AG10803 (cell line): ENCODE measurements around the gene FMO4.
"Not testable (repeated sequence)": the region's sequence is repeated elsewhere in the genome, so short reads cannot be mapped to it uniquely, and the experiment has no call there.

Experiments used
- DNase-seq: peaks from one replicate; pipeline ENCODE4 v3.0.0; 2010; ENCODE audit warnings: low read depth
- H3K4me3 ChIP-seq: 2 replicates; pipeline ENCODE4 v1.5.1; 2011; ENCODE audit warnings: mild to moderate bottlenecking, low read length, control low read depth
- CTCF ChIP-seq: conservative IDR thresholded peaks from 2 replicates; pipeline ENCODE4 v1.5.1; 2011; ENCODE audit warnings: mild to moderate bottlenecking, low read length, control low read depth, inconsistent platforms

FMO4 gene

DNA sequence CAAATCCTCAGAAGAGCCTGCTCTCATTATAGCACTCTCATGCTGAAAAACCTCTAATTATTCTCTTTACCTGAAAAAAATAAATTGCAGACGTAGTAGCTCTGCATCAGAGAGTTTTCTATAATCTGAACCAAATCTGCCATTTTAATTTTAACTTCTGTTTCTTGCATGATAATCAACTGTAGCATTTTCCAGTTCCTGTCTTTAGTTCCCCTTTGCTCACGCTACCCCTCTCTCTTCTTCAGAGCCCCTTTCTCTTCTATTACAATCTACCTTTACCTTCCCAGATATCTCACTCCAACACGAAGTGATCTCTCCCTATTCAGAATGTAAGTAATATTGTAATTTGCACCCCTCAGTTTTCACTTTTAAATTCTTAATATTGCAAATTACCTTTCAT is 34.3 kb upstream of the FMO4 start:
- H3K4me3 ChIP-seq = no peak overlapping the region
- no peak for TF ChIP-seq CTCF
- DNase-seq = no peak

GRCh38 chr1:171280599-171280998 is 33.4 kb upstream of the FMO4 start:
- no peak overlapping the region for H3K4me3 ChIP-seq
- TF ChIP-seq CTCF = no peak
- no peak for DNase-seq

GRCh38 chr1:171286032-171286705 is 27.8 kb upstream of the FMO4 start:
- no peak overlapping the region for H3K4me3 ChIP-seq
- TF ChIP-seq CTCF = no peak
- DNase-seq = no peak

DNA sequence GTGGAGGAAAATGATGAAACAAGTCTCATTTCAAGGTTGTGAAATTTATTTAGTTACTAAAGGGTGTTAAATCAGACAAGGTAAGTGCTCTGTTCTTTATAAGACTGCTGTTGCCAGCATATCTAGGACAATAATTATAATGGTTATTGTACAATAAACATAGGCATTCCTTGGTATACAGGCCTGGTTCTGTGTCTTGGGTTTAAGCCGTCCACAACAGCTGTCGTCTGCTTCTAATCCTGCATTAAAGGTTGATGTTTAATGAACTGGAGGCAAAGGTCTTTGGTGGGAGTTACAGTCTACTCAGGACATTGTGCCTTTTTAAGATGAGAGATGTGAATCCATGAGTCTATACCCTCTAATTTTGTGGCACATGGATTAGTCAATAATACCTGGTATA is 23.4 kb upstream of the FMO4 start:
- H3K4me3 ChIP-seq = no peak overlapping the region
- no peak for DNase-seq
- no peak for TF ChIP-seq CTCF

DNA sequence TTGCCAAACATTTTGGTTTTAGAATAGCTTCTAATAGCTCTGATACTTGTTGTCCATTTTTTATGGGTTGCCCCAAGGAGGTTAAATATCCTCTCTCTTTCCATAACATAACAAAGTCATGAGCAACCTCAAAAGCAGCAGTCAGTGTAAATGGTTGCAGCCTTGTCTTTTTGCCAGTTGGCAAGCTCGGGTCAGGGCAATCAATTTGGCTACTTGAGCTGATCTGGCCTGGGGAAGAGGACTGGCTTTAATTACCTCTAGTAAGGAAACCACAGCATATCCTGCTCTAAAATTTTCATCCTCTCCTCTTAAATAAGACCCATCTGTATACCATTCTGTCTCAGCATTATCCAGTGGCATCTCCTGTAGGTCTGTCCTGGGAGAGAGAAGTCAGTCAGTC is 21.2 kb upstream of the FMO4 start:
- no peak for TF ChIP-seq CTCF
- no peak overlapping the region for H3K4me3 ChIP-seq
- peak; percentile 97 for DNase-seq

- H3K4me3 ChIP-seq = not testable (repeated sequence)
- peak; percentile 85 for DNase-seq
These were observed 18.6 kb upstream of the FMO4 start for GRCh38 chr1:171295383-171295782.

- no peak for TF ChIP-seq CTCF
- DNase-seq = peak; percentile 42
- no peak overlapping the region for H3K4me3 ChIP-seq
These were observed 18.2 kb upstream of the FMO4 start for GRCh38 chr1:171295821-171296220.

GRCh38 chr1:171296897-171297296 is 17.1 kb upstream of the FMO4 start:
- DNase-seq = no peak
- TF ChIP-seq CTCF = no peak

More at GRCh38 chr1:171296897-171297296, 17.1 kb upstream of the FMO4 start:
- H3K4me3 ChIP-seq = no peak overlapping the region
